Thoracic aorta endothelial cell (primary cell): Measurements from ENCODE around the gene RFX6. TPM values are rescaled to one million over a fixed set of nuclear protein-coding genes. Genes with fewer than 3 reads are reported as not detected.

ENCODE experiments used
- total RNA-seq: library from RNA; depleted of rRNA; stranded (reverse); fragments of >200 nt; gene quantifications from 2 replicates; pipeline ENCODE4 v1.2.3, GENCODE V29; 2012

RFX6 gene
- total RNA-seq = not detected in 2 replicates

GRCh38 chr6:116876635-116877611 lies at the start of gene RFX6:
Gene RFX6 (plus strand): TSS chr6:116877242. CDS start chr6:116877276, 34 bp downstream.

GRCh38 chr6:116828983-116829382 lies 48.1 kb upstream of the RFX6 start, which contains the start of gene GPRC6A:
Gene GPRC6A (minus strand): TSS chr6:116829083. CDS start chr6:116829013, 70 bp downstream.

Other genes starting within 250 kb of the RFX6 start
- 15.1 and 18.2 TPM in 2 replicates for gene ZUP1, start 208.5 kb upstream of the RFX6 start, total RNA-seq
- gene KPNA5, start 196.0 kb upstream of the RFX6 start, total RNA-seq = 13.2 and 14.1 TPM in 2 replicates
- gene FAM162B, start 111.5 kb upstream of the RFX6 start, total RNA-seq = 0.13 and 0.36 TPM in 2 replicates
- not detected in 2 replicates for gene GPRC6A, start 48.2 kb upstream of the RFX6 start, total RNA-seq